SK-MEL-5 (cell line): ENCODE measurements around the gene FOXA2. TPM values are rescaled to one million over a fixed set of nuclear protein-coding genes. Genes with fewer than 3 reads are reported as not detected.

Source experiments
- DNase-seq: peaks from one replicate; pipeline ENCODE4 v3.0.0-alpha.2; 2016; ENCODE audit warnings: low read depth, low spot score
- in situ Hi-C: cut with HindIII; loops from 2 replicates; pipeline ENCODE4 v1.10.0; 2016; ENCODE audit warnings: low sequenced_read_pairs, high pct_unique_total_duplicates, low pct_unique_long_range_greater_than_20kb
- total RNA-seq: library from RNA; depleted of rRNA; stranded (reverse); fragments of >200 nt; shearing (Covaris generic); gene quantifications from 2 replicates; pipeline ENCODE4 v1.2.3, GENCODE V29; 2014

Gene FOXA2
- total RNA-seq, 1 experiment from 2014 or later, result not detected

- in situ Hi-C loops, result no loop called here
- DNase-seq, result peak; percentile 46
Measured at GRCh38 chr20:22586645-22587310, 2.4 kb upstream of the FOXA2 start.

- no peak for DNase-seq
- in situ Hi-C loops, result no loop called here
Measured at GRCh38 chr20:22585786-22586493, 1.6 kb upstream of the FOXA2 start.

DNA sequence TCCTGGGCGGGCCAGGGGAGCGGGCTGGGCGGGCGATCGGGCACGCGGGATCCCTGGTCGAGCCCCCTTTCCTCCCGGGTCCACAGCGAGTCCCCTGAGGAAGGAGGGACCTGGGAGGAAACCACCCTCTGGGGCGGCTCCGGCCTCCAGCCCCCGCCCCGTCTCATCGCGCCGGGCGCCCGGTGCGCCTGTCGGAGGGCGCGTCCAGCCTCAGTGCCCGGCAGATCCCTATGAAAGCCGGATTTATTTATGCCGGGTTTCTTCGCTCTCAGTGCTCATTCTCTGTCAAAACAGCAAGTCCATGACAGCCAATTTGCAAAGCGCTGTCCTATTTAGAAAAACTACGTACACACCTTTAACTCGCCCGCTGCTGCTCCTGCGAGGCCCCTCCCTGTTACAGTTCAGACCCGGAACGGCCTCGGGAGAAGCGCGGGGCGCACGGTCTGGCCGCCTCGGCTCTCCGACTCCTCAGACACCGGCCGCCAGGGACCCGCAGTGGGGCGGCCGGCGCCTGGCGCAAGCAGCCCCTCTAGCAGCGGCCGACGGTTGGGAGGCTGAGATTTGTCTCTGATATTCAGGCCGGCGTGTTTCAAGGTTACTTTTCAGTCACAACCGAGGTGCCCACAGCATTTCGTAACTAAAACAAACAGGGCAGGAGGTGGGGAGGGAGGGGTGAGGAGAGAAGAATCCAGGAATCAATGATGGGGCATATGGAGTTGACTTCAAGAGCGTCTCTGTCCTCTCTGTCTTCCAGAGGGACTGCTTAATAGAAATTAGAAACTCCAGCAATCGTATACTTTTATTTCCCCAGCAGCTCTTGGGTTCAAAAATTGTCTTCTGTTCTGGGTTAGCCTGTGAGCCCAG, 782 bp upstream of the FOXA2 start:
- no peak for DNase-seq
- in situ Hi-C loops, result no loop called here

DNA sequence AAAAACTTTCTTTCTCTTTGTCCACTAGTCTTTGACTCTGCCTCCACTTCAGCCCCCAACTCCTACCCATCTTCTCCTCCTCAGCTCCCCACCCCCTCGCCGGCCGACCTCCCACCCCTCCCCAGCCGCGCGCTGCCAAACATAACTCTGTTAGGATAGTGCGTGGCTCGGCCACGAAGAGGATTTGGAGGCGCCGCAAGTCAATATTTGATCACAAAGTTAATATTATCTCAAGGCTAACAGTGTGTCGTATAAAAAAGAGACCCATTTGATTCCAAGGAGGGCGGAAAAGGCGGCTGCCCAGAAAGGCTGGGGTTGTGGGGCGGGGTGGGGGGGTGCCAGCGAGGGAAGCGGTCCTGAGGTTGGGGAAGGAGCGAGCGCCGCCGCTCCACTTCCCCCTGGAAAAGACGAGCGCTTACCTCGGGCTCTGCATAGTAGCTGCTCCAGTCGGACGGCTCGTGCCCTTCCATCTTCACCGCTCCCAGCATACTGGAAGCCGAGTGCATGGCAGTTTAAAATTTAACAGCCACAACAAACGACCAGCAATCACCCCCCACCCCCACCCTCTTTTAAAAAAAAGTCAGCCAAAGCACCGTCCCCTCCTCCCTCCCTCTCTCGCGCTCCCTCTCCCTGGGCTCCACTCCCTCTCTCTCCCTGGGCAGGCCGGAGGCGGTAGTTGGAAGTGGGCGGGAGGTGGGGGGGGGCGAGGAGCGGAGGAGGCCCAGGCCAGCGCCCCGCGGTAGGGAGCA, 425 bp downstream of the FOXA2 start:
- DNase-seq, result no peak
- in situ Hi-C loops, result no loop called here

DNA sequence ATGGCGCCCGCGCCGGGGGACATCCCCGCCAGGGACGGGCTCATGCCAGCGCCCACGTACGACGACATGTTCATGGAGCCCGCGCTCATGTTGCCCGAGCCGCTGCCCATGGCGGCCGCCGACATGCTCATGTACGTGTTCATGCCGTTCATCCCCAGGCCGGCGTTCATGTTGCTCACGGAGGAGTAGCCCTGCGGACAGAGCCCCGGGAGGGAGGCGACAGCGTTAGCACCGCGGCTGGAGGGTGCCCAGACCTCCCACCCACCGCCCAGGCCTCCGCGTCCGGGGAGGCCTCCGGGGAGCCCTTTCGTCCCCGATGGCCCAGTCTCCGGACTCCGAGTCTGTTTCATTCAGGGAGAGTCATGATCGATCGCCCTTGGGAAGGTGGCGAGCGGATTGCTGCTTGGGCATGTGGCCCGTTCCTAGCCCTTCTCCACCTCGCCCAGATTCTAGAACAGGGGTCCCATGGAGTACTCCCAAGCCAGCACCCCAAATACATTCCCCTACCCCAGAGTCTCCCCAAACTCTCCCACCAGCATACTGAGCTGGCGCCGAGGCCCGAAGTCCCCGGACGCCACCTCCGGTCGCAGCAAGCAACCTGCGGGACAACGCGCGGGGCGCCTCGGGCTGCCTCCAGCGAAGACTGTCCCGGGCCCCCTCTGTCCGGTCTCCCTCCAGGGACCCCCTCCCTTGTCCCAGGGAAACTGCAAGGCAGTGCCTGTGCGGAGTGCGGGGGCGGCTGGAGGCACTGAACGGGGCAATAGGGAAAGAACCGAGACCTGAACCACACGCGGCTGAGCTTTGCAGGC, 1.2 kb downstream of the FOXA2 start:
- no peak for DNase-seq
- in situ Hi-C loops, result no loop called here

GRCh38 chr20:22582386-22582963, 1.9 kb downstream of the FOXA2 start:
- DNase-seq, result no peak
- in situ Hi-C loops, result no loop called here

DNA sequence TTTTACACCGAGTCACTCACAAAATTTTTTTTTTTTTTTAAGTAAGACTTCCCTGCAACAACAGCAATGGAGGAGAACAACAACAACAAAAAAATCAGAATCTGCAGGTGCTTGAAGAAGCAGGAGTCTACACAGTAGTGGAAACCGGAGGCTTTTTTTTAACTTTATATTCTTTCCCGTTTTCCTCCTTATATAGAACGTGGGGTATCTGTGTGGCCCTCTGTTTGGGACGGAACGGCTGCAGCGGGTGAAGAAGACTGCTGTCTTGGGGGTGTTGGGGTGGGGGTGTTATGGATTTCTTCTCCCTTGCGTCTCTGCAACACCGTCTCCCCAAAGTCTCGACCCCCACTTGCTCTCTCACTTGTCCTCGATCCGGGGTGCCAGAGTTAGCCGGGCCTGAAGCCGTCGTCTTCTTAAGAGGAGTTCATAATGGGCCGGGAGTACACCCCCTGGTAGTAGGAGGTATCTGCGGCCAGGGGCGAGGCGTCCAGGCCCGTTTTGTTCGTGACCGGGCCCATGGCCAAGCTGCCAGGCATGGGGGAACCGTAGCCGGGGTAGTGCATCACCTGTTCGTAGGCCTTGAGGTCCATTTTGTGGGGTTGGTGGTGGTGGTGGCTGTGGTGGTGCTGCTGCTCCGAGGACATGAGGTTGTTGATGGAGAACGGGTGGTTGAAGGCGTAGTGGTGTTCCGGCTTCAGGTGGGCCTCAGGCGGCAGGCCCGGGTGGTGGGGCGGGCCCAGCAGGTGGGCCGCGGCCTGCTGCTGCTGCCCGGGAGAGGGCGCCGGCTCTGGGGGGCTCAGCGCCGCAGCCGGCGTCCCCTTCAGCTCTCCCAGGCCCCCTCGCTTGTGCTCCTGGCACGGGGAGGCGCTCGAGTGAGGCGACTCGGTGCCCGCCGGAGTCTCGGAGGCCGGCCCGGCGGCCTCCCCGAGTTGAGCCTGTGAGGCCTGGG, 2.7 kb downstream of the FOXA2 start:
- no peak for DNase-seq
- in situ Hi-C loops, result no loop called here

- in situ Hi-C loops, result no loop called here
- DNase-seq, result no peak
Measured at GRCh38 chr20:22579711-22580697, 4.4 kb downstream of the FOXA2 start.

GRCh38 chr20:22579119-22579427, 5.3 kb downstream of the FOXA2 start:
- no peak for DNase-seq
- in situ Hi-C loops, result no loop called here

DNA sequence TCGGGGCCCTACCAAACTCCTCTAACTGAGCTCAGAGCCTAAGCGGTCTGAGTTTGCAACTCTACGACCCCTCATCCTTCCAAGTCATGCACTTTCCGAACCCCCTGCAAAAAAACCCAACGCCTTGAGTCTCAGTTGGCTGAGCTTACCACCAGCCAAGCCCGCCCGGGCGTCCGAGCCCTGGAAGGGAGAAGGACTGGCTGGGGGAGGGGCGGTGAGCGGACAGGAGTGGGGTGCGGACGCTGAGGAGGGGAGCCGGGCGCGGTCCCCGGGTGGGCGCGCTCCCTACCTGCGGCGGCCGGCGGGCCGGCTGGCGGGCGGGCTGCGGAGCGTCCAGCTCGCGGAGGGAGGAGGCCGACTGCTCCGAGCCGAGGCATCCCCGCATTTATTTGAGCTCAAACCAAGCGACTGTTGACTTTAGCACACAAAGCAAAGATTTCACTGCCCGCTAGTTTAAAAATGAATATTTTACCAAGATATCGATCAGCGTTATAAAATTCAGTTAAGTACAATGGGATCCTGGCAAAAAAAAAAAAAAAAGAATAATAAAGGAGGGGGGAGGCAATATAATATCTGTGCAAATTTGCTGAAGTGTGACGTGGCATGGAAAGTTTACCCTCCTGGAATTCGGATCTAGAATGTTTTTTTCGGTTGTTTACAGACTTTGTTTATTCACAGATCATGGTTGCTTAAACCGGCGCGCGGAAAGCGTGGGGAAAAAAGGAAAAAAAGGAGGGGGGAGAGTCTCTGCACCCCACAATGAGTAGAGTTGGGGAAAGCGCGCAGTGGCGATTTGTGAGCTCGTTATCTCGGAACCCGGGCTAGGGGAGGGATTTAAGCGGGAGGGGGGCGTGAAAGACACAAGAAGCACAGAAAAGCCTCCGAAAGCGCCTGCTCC, 5.9 kb downstream of the FOXA2 start:
- in situ Hi-C loops, result no loop called here
- no peak for DNase-seq

GRCh38 chr20:22577515-22578220, 6.7 kb downstream of the FOXA2 start:
- no peak for DNase-seq
- in situ Hi-C loops, result no loop called here

- DNase-seq, result no peak
- in situ Hi-C loops, result no loop called here
Measured at GRCh38 chr20:22576733-22577514, 7.4 kb downstream of the FOXA2 start.

DNA sequence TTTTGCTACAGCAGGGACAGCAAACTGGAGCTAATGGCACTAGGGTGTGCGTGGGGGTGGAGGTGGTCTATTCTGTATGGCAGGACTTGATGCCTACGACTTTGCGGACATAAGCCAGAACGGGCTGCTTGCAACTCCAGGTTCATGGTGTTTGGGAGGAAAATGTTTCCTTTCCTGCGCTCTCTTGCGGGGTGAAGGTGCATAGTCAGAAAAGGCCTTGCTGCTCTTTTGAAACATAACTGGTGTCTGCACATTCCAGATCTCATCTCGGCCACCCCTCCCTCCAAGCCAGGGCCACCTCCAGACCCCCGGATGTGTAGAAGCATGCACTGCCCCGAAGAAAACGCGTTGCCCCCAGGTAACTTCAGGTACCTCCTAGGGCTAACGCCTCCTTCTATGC, 8.1 kb downstream of the FOXA2 start:
- in situ Hi-C loops, result no loop called here

More for the DNA sequence above, 8.1 kb downstream of the FOXA2 start:
- DNase-seq, result no peak
